Right atrium auricular region (tissue), 2 donors: ENCODE measurements around the gene SLC25A22. TPM values are rescaled to one million over a fixed set of nuclear protein-coding genes. Genes with fewer than 3 reads are reported as not detected.
A peak's percentile ranks its signal among the peaks of the same experiment; 100 is the strongest.

ENCODE experiments used
- DNase-seq: peaks from one replicate; pipeline ENCODE4 v3.0.0-alpha.2; 2019; ENCODE audit warnings: low spot score
- H3K27ac ChIP-seq, 2 donors: fragments of 200-600 bp; sonication (generic); 1 replicate in 1 of 2; 2 replicates in 1 of 2; pipeline ENCODE4 v1.5.1; 2016 to 2019
- H3K27me3 ChIP-seq, 2 donors: fragments of 200-600 bp; sonication (generic); one replicate each; pipeline versions ENCODE4 v1.5.1 to v1.6.0; 2017 to 2019
- H3K36me3 ChIP-seq: fragments of 200-600 bp; sonication (generic); one replicate; pipeline ENCODE4 v1.5.1; 2016
- H3K4me1 ChIP-seq, 2 donors: fragments of 200-600 bp; sonication (generic); one replicate each; pipeline versions ENCODE4 v1.5.1 to v1.6.0; 2017 to 2019
- H3K4me3 ChIP-seq, 2 donors: fragments of 200-600 bp; sonication (generic); 1 replicate in 1 of 2; 2 replicates in 1 of 2; pipeline ENCODE4 v1.5.1; 2017 to 2019; ENCODE audit warnings: mild to moderate bottlenecking in 1 of 2, moderate library complexity in 1 of 2
- H3K9me3 ChIP-seq, 2 donors: fragments of 200-600 bp; sonication (generic); one replicate each; pipeline ENCODE4 v1.5.1; 2019
- total RNA-seq, 2 donors: library from RNA; depleted of rRNA; stranded (reverse); fragments of >200 nt; gene quantifications; one replicate each; pipeline ENCODE4 v1.1.0, GENCODE V29; 2016
- TF ChIP-seq, protein P1 (sequence below), 2 donors: fragments of 200-600 bp; sonication (generic); IDR thresholded peaks; one replicate each; pipeline ENCODE4 v1.5.1; 2019; ENCODE audit warnings: antibody characterized with exemption in 2 of 2

SLC25A22 gene
- total RNA-seq, 2 donors from 2014 or later, result 2.7 to 5.6 TPM

DNA sequence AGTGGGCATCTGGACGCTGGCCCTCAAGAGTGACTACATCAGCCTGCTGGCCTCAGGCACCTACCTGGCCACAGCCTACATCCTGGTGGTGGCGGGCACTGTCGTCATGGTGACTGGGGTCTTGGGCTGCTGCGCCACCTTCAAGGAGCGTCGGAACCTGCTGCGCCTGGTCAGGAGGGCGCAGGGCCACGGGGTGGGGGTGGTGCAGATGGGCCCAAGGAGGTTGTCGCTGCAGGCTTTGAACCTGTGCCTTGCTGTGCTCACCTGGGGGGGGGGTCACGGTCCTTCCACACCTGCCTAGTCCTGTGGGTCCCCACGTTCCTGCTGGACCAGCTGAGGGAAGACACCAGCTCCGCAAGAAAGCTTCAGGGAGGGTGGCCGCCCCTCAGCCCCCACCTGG is 38.2 kb upstream of the SLC25A22 start:
- peaks cover 51% of the 10 kb centered on the region for H3K36me3 ChIP-seq
- no peak for DNase-seq
- peak overlapping the region; percentile 19 to 95 for H3K27ac ChIP-seq
- no peaks in the 10 kb centered on the region for H3K27me3 ChIP-seq
- no peak overlapping the region for H3K4me3 ChIP-seq
- H3K4me1 ChIP-seq, result peaks cover 0 to 86% of the 10 kb centered on the region in 2 donors
- TF ChIP-seq, protein P1, sequence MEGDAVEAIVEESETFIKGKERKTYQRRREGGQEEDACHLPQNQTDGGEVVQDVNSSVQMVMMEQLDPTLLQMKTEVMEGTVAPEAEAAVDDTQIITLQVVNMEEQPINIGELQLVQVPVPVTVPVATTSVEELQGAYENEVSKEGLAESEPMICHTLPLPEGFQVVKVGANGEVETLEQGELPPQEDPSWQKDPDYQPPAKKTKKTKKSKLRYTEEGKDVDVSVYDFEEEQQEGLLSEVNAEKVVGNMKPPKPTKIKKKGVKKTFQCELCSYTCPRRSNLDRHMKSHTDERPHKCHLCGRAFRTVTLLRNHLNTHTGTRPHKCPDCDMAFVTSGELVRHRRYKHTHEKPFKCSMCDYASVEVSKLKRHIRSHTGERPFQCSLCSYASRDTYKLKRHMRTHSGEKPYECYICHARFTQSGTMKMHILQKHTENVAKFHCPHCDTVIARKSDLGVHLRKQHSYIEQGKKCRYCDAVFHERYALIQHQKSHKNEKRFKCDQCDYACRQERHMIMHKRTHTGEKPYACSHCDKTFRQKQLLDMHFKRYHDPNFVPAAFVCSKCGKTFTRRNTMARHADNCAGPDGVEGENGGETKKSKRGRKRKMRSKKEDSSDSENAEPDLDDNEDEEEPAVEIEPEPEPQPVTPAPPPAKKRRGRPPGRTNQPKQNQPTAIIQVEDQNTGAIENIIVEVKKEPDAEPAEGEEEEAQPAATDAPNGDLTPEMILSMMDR (IDR thresholded peaks at IDR 0.05), result no peak
- no peaks in the 10 kb centered on the region for H3K9me3 ChIP-seq

DNA sequence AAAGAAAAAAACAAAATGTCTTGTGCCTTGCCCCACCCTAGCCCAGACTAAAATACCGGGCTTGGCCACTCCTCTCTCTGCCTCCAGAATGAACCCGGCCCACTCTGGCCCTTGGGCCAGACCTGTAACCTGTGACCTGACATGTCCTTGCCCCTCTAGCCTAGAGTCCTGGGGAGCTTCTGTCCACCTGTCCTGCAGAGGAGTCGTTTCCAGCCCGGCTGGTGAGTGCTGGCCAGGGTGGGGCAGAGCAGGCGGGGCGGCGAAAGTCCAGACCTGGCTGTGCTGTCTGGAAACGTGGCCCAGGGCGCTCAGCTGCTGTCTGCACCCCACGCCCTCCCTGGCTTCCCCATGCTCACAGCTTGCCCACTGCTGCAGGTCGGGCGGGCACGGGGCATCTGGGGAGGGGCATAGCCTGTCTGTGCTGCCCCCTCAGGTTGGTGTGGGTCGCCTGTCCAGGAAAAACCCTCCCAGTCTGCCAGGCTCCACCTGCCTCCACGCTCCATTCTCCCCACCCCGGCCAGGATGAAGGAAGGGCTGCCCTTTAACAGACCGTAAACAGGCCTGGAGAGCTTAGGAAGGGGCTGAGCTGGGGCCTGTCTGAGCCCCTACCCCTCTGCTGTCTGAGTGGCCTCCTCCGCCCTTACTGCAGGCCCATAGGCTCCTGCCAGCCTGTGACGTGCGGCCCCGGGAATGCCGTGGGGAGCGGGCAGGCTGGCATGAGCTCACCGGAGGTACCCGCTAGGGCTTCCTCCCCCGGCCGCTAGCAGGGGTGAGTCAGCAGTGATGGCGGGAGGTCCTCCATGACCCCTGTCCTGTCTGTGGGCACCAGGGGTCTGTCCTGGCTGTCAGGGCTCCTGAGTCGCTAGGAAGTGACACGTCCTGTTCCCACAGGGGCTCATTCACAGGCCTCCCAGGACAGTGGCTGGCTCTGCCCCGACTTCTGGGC is 36.6 kb upstream of the SLC25A22 start:
- peak; percentile 82 for DNase-seq
- TF ChIP-seq, protein P1 (IDR thresholded peaks at IDR 0.05), result no peak
- H3K4me1 ChIP-seq, result peaks cover 0 to 86% of the 10 kb centered on the region in 2 donors
- peak overlapping the region; percentile 55 to 81 for H3K4me3 ChIP-seq
- H3K27ac ChIP-seq, result peak overlapping the region; percentile 92 to 95
- no peaks in the 10 kb centered on the region for H3K27me3 ChIP-seq
- no peaks in the 10 kb centered on the region for H3K9me3 ChIP-seq
- peaks cover 39% of the 10 kb centered on the region for H3K36me3 ChIP-seq

DNA sequence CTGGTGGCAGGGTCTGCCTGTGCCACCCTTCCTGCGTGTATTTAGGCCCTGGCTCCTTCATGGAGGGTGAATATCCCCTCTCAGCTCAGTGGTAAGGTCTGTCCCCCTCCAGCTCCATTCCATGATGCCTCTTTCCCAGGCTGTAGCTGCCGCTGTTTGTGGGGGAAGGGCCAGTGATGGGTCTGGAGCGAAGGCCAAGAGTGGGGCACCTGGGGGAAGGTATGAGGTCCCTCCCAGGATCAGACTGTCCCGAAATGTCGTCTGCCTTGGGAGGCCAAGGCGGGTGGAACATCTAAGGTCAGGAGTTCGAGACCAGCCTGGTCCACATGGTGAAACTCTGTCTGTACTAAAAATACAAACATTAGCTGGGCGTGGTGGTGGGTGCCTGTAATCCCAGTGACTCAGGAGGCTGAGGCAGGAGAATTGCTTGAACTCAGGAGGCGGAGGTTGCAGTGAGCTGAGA is 35.8 kb upstream of the SLC25A22 start:
- TF ChIP-seq, protein P1 (IDR thresholded peaks at IDR 0.05), result no peak
- DNase-seq, result no peak
- H3K4me1 ChIP-seq, result peaks cover 0 to 87% of the 10 kb centered on the region in 2 donors

DNA sequence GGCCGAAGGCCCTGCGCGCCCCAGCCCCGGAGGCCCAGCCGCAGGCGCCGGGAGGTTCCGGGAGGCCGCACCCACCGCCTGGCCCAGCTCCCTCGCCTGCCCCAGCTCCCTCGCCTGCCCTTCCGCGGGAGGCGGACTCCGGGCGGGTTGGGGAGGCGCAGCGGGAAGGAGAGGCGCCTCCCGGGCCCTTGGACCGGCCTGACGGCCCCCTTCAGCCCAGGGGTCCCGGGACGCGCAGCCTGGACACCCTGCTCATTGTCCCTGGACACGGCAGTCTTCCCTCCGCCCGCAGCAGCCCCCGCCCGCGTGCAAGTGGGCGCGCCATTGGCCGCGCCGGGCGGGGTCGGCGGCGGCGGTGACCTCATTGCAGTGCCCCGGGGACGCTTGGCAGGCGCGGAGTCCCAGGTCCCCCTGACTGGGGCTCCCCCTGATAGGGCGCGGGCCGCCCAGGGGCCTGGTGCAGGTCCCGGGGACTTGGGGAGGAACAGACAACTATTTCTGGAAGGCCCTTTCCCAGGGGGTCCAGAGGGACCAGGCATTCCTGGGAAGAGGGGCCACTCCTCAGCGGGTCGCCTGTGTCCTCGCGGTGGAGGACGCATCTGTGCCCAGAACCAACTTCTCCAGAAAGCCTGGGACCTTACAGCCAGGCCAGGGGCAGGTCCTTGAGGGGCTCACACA is 35.2 kb upstream of the SLC25A22 start:
- Histone ChIP-seq H3K27ac (peak overlapping the region; percentile 92 to 95), H3K4me1 (peaks cover 0 to 87% of the 10 kb centered on the region in 2 donors), H3K4me3 (peak overlapping the region; percentile 55 to 81), H3K9me3 (no peaks in the 10 kb centered on the region), H3K27me3 (no peaks in the 10 kb centered on the region), H3K36me3 (peaks cover 25% of the 10 kb centered on the region)
- TF ChIP-seq, protein P1 (IDR thresholded peaks at IDR 0.05), result no peak
- peak; percentile 81 for DNase-seq

More for the DNA sequence above, 35.8 kb upstream of the SLC25A22 start:
- Histone ChIP-seq H3K27me3 (no peaks in the 10 kb centered on the region), H3K27ac (peak overlapping the region; percentile 92 to 95), H3K4me3 (peak overlapping the region; percentile 55 to 81), H3K9me3 (no peaks in the 10 kb centered on the region), H3K36me3 (peaks cover 31% of the 10 kb centered on the region)

- no peak for DNase-seq
- peaks cover 0 to 91% of the 10 kb centered on the region in 2 donors for H3K4me1 ChIP-seq
- TF ChIP-seq, protein P1 (IDR thresholded peaks at IDR 0.05), result no peak
- peak within 1 kb of the TSS; percentile 55 to 81 for H3K4me3 ChIP-seq
- H3K27ac ChIP-seq, result peak within 1 kb of the TSS; percentile 92 to 95
- no peaks in the 10 kb centered on the region for H3K9me3 ChIP-seq
- no peaks in the 10 kb centered on the region for H3K27me3 ChIP-seq
- peaks cover 19% of the 10 kb centered on the region for H3K36me3 ChIP-seq
These were observed 34.5 kb upstream of the SLC25A22 start, which contains the start of gene CD151 for GRCh38 chr11:832529-833113. Gene CD151 (plus strand): TSS chr11:832952. CDS start chr11:836070, 3,118 bp downstream.
